HCT116 (cell line): ENCODE results near the gene FAM204A. TPM values are rescaled to one million over a fixed set of nuclear protein-coding genes. Genes with fewer than 3 reads are reported as not detected.

ENCODE experiments used
- ATAC-seq: fragments of 200-7000 bp; cut with Tn5 transposase; 2 replicates; pipeline ENCODE4 v1.9.1; 2020; ENCODE audit warnings: mild to moderate bottlenecking, moderate library complexity
- BruUV-seq: library from RNA; stranded (reverse); fragments of 400-500 nt; replicated peaks from 2 replicates; lab custom pipeline; 2021; lab: Mats Ljungman, UMichigan
- CTCF ChIA-PET: fragments of 300-600 bp; sonication (Branson Sonifier 250); formaldehyde crosslinking; loops from one replicate; lab custom pipeline; 2021; ENCODE audit warnings: antibody characterized with exemption; lab: Charles Lee
- POLR2A ChIA-PET: fragments of 300-600, 350-600 bp; sonication (Branson Sonifier 250); formaldehyde crosslinking; loops from one replicate; lab custom pipeline; 2021; ENCODE audit warnings: antibody characterized with exemption; lab: Charles Lee
- RAD21 ChIA-PET, 2 experiments: fragments of 300-600 bp; sonication (Branson Sonifier 250); formaldehyde crosslinking; loops; one replicate each; lab custom pipeline; 2023; ENCODE audit warnings: low total read pairs in 2 of 2; ENCODE audit not compliant: uncharacterized antibody in 2 of 2, unreplicated experiment in 2 of 2, low non-redundant PET in 1 of 2; lab: Charles Lee
- DNase-seq: peaks from one replicate; pipeline ENCODE4 v3.0.0-alpha.2; 2010; ENCODE audit warnings: low read depth, low spot score
- H2AFZ ChIP-seq: fragments of 200-600 bp; shearing (Covaris generic), sonication (generic); 2 replicates; pipeline ENCODE4 v1.6.1; 2017; ENCODE audit warnings: low read depth, mixed run types, mixed read lengths, antibody characterized with exemption, low read length; ENCODE audit not compliant: poor library complexity, severe bottlenecking
- H3K27ac ChIP-seq: 2 replicates; pipeline ENCODE4 v1.5.1; 2012; ENCODE audit warnings: low read depth, low read length
- H3K27me3 ChIP-seq: fragments of 200-600 bp; sonication (generic); 2 replicates; pipeline ENCODE4 v1.6.1; 2016; ENCODE audit warnings: mixed run types, low read length, mixed read lengths; ENCODE audit not compliant: insufficient read depth
- H3K36me3 ChIP-seq, 2 experiments: fragments of 200-500 bp in 1 of 2; fragments of 200-600 bp in 1 of 2; sonication (Bioruptor generic) in 1 of 2; sonication (generic) in 1 of 2; 2 replicates each; pipeline versions ENCODE4 v1.5.1 to v1.6.1; 2014 to 2016; ENCODE audit warnings: low read length in 2 of 2, inconsistent platforms in 1 of 2, mixed read lengths in 1 of 2, mixed run types in 1 of 2; ENCODE audit not compliant: insufficient read depth in 2 of 2, control insufficient read depth in 1 of 2
- H3K4me1 ChIP-seq, 2 experiments: fragments of 200-600 bp in 1 of 2; sonication (generic) in 1 of 2; 2 replicates each; pipeline versions ENCODE4 v1.5.1 to v1.6.1; 2012 to 2017; ENCODE audit warnings: low read length in 2 of 2, inconsistent platforms in 1 of 2, mild to moderate bottlenecking in 1 of 2, mixed read lengths in 1 of 2, mixed run types in 1 of 2, moderate library complexity in 1 of 2; ENCODE audit not compliant: insufficient read depth in 2 of 2, control insufficient read depth in 1 of 2
- H3K4me2 ChIP-seq: fragments of 200-600 bp; sonication (generic); 2 replicates; pipeline ENCODE4 v1.6.1; 2017; ENCODE audit warnings: mixed run types, low read length, mixed read lengths
- H3K4me3 ChIP-seq, 2 experiments: fragments of 200-600 bp in 1 of 2; sonication (generic) in 1 of 2; replicated peaks in 1 of 2; 2 replicates each; pipeline ENCODE4 v1.5.1; 2011 to 2016; ENCODE audit warnings: low read length in 2 of 2, control low read depth in 1 of 2, low read depth in 1 of 2, mild to moderate bottlenecking in 1 of 2, mixed read lengths in 1 of 2, mixed run types in 1 of 2
- H3K79me2 ChIP-seq: fragments of 200-600 bp; sonication (generic); 2 replicates; pipeline ENCODE4 v1.6.1; 2017; ENCODE audit warnings: mild to moderate bottlenecking, mixed run types, low read length, moderate library complexity, mixed read lengths; ENCODE audit not compliant: insufficient read depth
- H3K9ac ChIP-seq: fragments of 200-600 bp; sonication (generic); 2 replicates; pipeline ENCODE4 v1.6.1; 2016; ENCODE audit warnings: low read length, mixed read lengths
- H3K9me2 ChIP-seq: fragments of 200-600 bp; sonication (generic), shearing (Covaris generic); 2 replicates; pipeline ENCODE4 v1.6.1; 2017; ENCODE audit warnings: mixed run types, mild to moderate bottlenecking, moderate library complexity; ENCODE audit not compliant: insufficient read depth
- H3K9me3 ChIP-seq, 2 experiments: fragments of 200-500 bp in 1 of 2; fragments of 200-600 bp in 1 of 2; sonication (Bioruptor generic) in 1 of 2; sonication (generic) in 1 of 2; 2 replicates each; pipeline ENCODE4 v1.6.1; 2014 to 2017; ENCODE audit warnings: low read length in 2 of 2, mixed read lengths in 2 of 2, inconsistent platforms in 1 of 2, low read depth in 1 of 2, mild to moderate bottlenecking in 1 of 2, mixed run types in 1 of 2, moderate library complexity in 1 of 2; ENCODE audit not compliant: control insufficient read depth in 1 of 2, insufficient read depth in 1 of 2
- H4K20me1 ChIP-seq: fragments of 200-600 bp; sonication (generic), shearing (Covaris generic); 2 replicates; pipeline ENCODE4 v1.6.1; 2017; ENCODE audit warnings: mixed run types, mild to moderate bottlenecking, moderate library complexity; ENCODE audit not compliant: insufficient read depth
- EGR1 ChIP-seq: IDR thresholded peaks from 2 replicates; pipeline ENCODE4 v1.6.1; 2012; ENCODE audit warnings: low read depth
- ELF1 ChIP-seq: IDR thresholded peaks from 2 replicates; pipeline ENCODE4 v1.6.1; 2012; ENCODE audit warnings: low read depth, borderline replicate concordance
- EZH2 ChIP-seq: fragments of 200-600 bp; sonication (generic); IDR thresholded peaks from 2 replicates; pipeline ENCODE4 v1.6.1; 2017; ENCODE audit warnings: antibody characterized with exemption, mixed run types
- EZH2phosphoT487 ChIP-seq: fragments of 200-600 bp; IDR thresholded peaks from 2 replicates; pipeline ENCODE4 v1.6.1; 2018; ENCODE audit warnings: antibody characterized with exemption, borderline replicate concordance
- POLR2A ChIP-seq: IDR thresholded peaks from 2 replicates; pipeline ENCODE4 v1.7.0; 2011; ENCODE audit warnings: borderline replicate concordance; ENCODE audit not compliant: insufficient read depth, insufficient read length; ENCODE audit errors: extremely low read depth
- SIN3A ChIP-seq: IDR thresholded peaks from 2 replicates; pipeline ENCODE4 v1.6.1; 2012; ENCODE audit warnings: low read depth
- SP1 ChIP-seq: IDR thresholded peaks from 2 replicates; pipeline ENCODE4 v1.6.1; 2012; ENCODE audit warnings: low read depth
- SRF ChIP-seq: IDR thresholded peaks from 2 replicates; pipeline ENCODE4 v1.6.1; 2012; ENCODE audit warnings: low read depth
- YY1 ChIP-seq: IDR thresholded peaks from 2 replicates; pipeline ENCODE4 v1.6.1; 2011; ENCODE audit warnings: low read length, low read depth, moderate library complexity, mild to moderate bottlenecking; ENCODE audit not compliant: insufficient replicate concordance; ENCODE audit errors: extremely low read depth
- ZFX ChIP-seq: fragments of 450-650 bp; IDR thresholded peaks from 2 replicates; pipeline ENCODE4 v1.6.1; 2017
- ZNF274 ChIP-seq: fragments of 200-500 bp; sonication (Bioruptor generic); IDR thresholded peaks from 2 replicates; pipeline ENCODE4 v1.6.1; 2014; ENCODE audit warnings: mild to moderate bottlenecking, low read depth, low read length, inconsistent platforms
- intact Hi-C: fragments of 100-400 bp; cut with micrococcal nuclease; formaldehyde crosslinking; loops from 2 replicates; pipeline ENCODE4 v1.10.0; 2022
- total RNA-seq: library from RNA; stranded (reverse); gene quantifications from one replicate; pipeline ENCODE4 v1.2.1, GENCODE V29; 2021; ENCODE audit not compliant: unreplicated experiment
- TF ChIP-seq, protein P1 (sequence below), 3 experiments: fragments of 200-600 bp in 1 of 3; sonication (generic) in 1 of 3; IDR thresholded peaks in 2 of 3; conservative IDR thresholded peaks in 1 of 3; 2 replicates each; pipeline ENCODE4 v1.5.1; 2012 to 2017; ENCODE audit warnings: low read depth in 2 of 3, low read length in 2 of 3, antibody characterized with exemption in 1 of 3, borderline replicate concordance in 1 of 3, control low read depth in 1 of 3, mild to moderate bottlenecking in 1 of 3, mixed read lengths in 1 of 3, mixed run types in 1 of 3, moderate library complexity in 1 of 3; ENCODE audit not compliant: insufficient read depth in 1 of 3
- TF ChIP-seq, protein P2 (sequence below): IDR thresholded peaks from 2 replicates; pipeline ENCODE4 v1.6.1; 2012

Gene FAM204A
- total RNA-seq, 1 experiment from 2014 or later = 79.5 TPM

- POLR2A ChIA-PET = no interaction called here
- no peak overlapping the region for H3K27ac ChIP-seq
- no peak overlapping the region for H3K4me2 ChIP-seq
- intact Hi-C loops = no loop called here
- peaks cover 0 to 14% of the 10 kb centered on the region in 2 experiments; a peak in 2 of 4 replicates for H3K4me1 ChIP-seq
- DNase-seq (no peak), ATAC-seq (no peak)
- H3K9me2 ChIP-seq = no peaks in the 10 kb centered on the region
- H3K9me3 ChIP-seq = no peaks in the 10 kb centered on the region
- no peak overlapping the region for H2AFZ ChIP-seq
- H3K79me2 ChIP-seq = no peaks in the 10 kb centered on the region
- H3K36me3 ChIP-seq = peaks cover 2% of the 10 kb centered on the region in 2 experiments; a peak in 3 of 4 replicates
- no peaks in the 10 kb centered on the region for H4K20me1 ChIP-seq
- H3K9ac ChIP-seq = no peak overlapping the region
- H3K27me3 ChIP-seq = no peaks in the 10 kb centered on the region
- RAD21 ChIA-PET = no interaction called here
- BruUV-seq = no TSS peak
- CTCF ChIA-PET = no interaction called here
- no peak overlapping the region for H3K4me3 ChIP-seq
- TF ChIP-seq SIN3A (no peak), EGR1 (no peak), YY1 (no peak), EZH2phosphoT487 (no peak), SP1 (no peak), POLR2A (no peak), EZH2 (no peak), ZNF274 (no peak), ZFX (no peak), SRF (no peak), ELF1 (no peak)
- TF ChIP-seq, protein P1, sequence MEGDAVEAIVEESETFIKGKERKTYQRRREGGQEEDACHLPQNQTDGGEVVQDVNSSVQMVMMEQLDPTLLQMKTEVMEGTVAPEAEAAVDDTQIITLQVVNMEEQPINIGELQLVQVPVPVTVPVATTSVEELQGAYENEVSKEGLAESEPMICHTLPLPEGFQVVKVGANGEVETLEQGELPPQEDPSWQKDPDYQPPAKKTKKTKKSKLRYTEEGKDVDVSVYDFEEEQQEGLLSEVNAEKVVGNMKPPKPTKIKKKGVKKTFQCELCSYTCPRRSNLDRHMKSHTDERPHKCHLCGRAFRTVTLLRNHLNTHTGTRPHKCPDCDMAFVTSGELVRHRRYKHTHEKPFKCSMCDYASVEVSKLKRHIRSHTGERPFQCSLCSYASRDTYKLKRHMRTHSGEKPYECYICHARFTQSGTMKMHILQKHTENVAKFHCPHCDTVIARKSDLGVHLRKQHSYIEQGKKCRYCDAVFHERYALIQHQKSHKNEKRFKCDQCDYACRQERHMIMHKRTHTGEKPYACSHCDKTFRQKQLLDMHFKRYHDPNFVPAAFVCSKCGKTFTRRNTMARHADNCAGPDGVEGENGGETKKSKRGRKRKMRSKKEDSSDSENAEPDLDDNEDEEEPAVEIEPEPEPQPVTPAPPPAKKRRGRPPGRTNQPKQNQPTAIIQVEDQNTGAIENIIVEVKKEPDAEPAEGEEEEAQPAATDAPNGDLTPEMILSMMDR (IDR thresholded peaks at IDR 0.05 in 2 of 3, conservative IDR thresholded peaks at IDR 0.05 in 1 of 3; ENCODE audit: borderline replicate concordance in 1 of 3, insufficient read depth in 1 of 3, low read depth in 2 of 3, low read length in 2 of 3) = no peak
- TF ChIP-seq, protein P2, sequence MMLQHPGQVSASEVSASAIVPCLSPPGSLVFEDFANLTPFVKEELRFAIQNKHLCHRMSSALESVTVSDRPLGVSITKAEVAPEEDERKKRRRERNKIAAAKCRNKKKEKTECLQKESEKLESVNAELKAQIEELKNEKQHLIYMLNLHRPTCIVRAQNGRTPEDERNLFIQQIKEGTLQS = no peak
- TF ChIP-seq, all 23 proteins: peak for 0
Observed at GRCh38 chr10:118304521-118304920, 37.6 kb downstream of the FAM204A start.
